ENCODE measurements around the gene MAML2.

MAML2 gene

DNA sequence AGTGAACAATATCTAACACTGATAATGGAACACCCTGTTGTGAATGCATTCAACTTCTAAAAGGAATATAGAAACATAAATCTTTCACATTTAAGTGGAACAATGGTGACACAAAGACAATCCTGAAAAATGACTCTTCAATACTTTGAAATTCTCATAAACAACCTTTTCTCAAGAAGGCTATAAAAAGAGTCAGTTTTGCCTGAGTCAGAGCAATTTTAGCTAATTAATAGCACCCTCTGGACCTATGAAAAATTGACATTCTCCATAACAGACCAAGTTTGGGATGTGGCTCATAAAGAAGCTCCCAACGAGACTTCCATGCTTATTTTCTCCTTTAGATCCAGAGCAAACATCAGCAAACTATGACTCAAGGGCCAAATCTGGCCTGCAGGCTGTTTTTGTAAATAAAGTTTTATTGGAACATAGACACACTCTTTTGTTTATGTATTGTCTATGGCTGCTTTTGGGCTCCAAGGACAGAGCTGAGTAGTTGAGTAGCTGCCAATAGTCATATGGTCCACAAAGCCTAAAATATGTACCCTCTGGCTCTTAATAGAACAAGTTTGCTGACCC lies 108.0 kb downstream of the MAML2 start:
- H3K27ac ChIP-seq, result no peak overlapping the region
- TF ChIP-seq CTCF (IDR thresholded peaks at IDR 0.05), result no peak
- no peak for TF ChIP-seq ZFX (IDR thresholded peaks at IDR 0.05; ENCODE audit: borderline replicate concordance)

DNA sequence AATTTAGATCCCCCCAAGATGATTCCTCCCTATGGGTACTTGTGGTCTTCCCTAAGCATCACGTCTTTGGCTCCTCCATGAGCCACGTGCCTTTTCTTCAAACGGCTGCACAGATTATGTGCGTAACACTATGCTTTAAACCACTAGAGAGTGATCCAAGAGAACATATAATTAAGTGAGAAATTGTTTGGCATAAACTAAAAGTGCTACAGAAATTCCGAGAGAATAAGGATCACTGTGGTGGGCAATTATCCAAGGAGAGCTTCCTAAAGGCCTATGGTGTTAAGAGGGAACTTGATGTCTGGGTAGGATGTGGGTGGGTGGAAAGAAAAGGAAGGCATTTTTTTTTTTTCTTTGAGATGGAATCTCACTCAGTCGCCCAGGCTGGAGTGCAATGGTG lies 110.9 kb downstream of the MAML2 start:
- no peak overlapping the region for H3K27ac ChIP-seq
- TF ChIP-seq ZFX (IDR thresholded peaks at IDR 0.05; ENCODE audit: borderline replicate concordance) (no peak), CTCF (IDR thresholded peaks at IDR 0.05) (no peak)

GRCh38 chr11:96230686-96231085 lies 112.3 kb downstream of the MAML2 start:
- H3K27ac ChIP-seq, result no peak overlapping the region
- TF ChIP-seq ZFX (IDR thresholded peaks at IDR 0.05; ENCODE audit: borderline replicate concordance) (no peak), CTCF (IDR thresholded peaks at IDR 0.05) (no peak)

DNA sequence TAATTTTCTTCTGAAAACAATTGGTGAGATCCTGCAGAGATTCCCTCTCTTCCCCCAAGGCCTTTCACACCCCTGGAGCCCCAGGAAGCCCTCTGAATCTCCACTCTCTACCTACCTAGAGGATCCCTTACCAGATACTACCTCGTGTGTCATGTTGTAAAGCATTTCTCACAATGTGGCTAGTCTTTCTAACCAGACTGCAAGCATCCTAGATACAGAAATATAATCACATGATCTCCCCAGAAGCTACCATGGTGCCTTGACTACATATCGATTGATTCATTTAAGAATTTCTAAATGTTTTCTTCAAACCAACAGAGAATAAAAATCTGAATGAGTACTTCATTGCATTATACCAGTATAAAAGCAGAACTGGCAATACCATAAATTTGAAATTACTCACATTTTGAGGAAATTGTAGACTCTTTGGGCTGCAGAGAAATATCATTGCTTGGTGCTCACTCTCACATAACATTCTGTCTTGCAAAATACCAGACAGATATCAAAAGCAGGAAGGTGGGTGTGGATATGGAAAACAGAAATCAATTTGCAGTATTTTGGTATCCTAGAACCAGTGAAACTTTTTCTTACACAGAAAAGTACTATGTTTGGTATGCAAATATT lies 113.5 kb downstream of the MAML2 start:
- no peak overlapping the region for H3K27ac ChIP-seq
- TF ChIP-seq ZFX (IDR thresholded peaks at IDR 0.05; ENCODE audit: borderline replicate concordance), result no peak
- no peak for TF ChIP-seq CTCF (IDR thresholded peaks at IDR 0.05)

- TF ChIP-seq ZFX (IDR thresholded peaks at IDR 0.05; ENCODE audit: borderline replicate concordance) (no peak), CTCF (IDR thresholded peaks at IDR 0.05) (no peak)
Observed at GRCh38 chr11:96228910-96229309, 114.1 kb downstream of the MAML2 start.

GRCh38 chr11:96228473-96228891 lies 114.5 kb downstream of the MAML2 start:
- no peak overlapping the region for H3K27ac ChIP-seq
- TF ChIP-seq ZFX (IDR thresholded peaks at IDR 0.05; ENCODE audit: borderline replicate concordance), result no peak
- no peak for TF ChIP-seq CTCF (IDR thresholded peaks at IDR 0.05)

More at GRCh38 chr11:96228910-96229309, 114.1 kb downstream of the MAML2 start:
- H3K27ac ChIP-seq, result no peak overlapping the region

GRCh38 chr11:96227244-96227643 lies 115.8 kb downstream of the MAML2 start:
- TF ChIP-seq CTCF (IDR thresholded peaks at IDR 0.05) (no peak), ZFX (IDR thresholded peaks at IDR 0.05; ENCODE audit: borderline replicate concordance) (no peak)

More at GRCh38 chr11:96227244-96227643, 115.8 kb downstream of the MAML2 start:
- H3K27ac ChIP-seq, result no peak overlapping the region

All from 22Rv1 (cell line).